ENCODE results near the gene SEL1L3.

The SEL1L3 gene

GRCh38 chr4:25786497-25787065, 76.2 kb downstream of the SEL1L3 start:
- Histone ChIP-seq H3K27me3 (ENCODE audit: insufficient read depth, poor library complexity, severe bottlenecking) (no peaks in the 10 kb centered on the region), H3K4me3 (replicated peaks; ENCODE audit: insufficient read depth, low read length) (no peak overlapping the region), H3K27ac (replicated peaks) (no peak overlapping the region)
- TF ChIP-seq GABPA (IDR thresholded peaks at IDR 0.05; ENCODE audit: low read depth) (no peak), REST (IDR thresholded peaks at IDR 0.05; ENCODE audit: insufficient replicate concordance, low read depth) (no peak), POLR2AphosphoS5 (IDR thresholded peaks at IDR 0.05; ENCODE audit: low read depth) (no peak), CTCF (IDR thresholded peaks at IDR 0.05; ENCODE audit: insufficient read depth, low read length) (no peak), SPI1 (IDR thresholded peaks at IDR 0.05; ENCODE audit: borderline replicate concordance, low read depth) (no peak)
- no peak for DNase-seq (ENCODE audit: low read depth in 1 of 2, low spot score in 1 of 2)

GRCh38 chr4:25783943-25784342, 78.8 kb downstream of the SEL1L3 start:
- Histone ChIP-seq H3K27ac (replicated peaks) (no peak overlapping the region), H3K27me3 (ENCODE audit: insufficient read depth, poor library complexity, severe bottlenecking) (no peaks in the 10 kb centered on the region), H3K4me3 (replicated peaks; ENCODE audit: insufficient read depth, low read length) (no peak overlapping the region)
- TF ChIP-seq REST (IDR thresholded peaks at IDR 0.05; ENCODE audit: insufficient replicate concordance, low read depth) (no peak), CTCF (IDR thresholded peaks at IDR 0.05; ENCODE audit: insufficient read depth, low read length) (no peak), POLR2AphosphoS5 (IDR thresholded peaks at IDR 0.05; ENCODE audit: low read depth) (peak; percentile 65; the same call in 1 of the 2 replicates), GABPA (IDR thresholded peaks at IDR 0.05; ENCODE audit: low read depth) (0 out of 2 replicates have a peak, but pooled peaks have one; percentile 5), SPI1 (IDR thresholded peaks at IDR 0.05; ENCODE audit: borderline replicate concordance, low read depth) (peak; percentile 97)
- peak; percentile 31 to 82 for DNase-seq (ENCODE audit: low read depth in 1 of 2, low spot score in 1 of 2)

GRCh38 chr4:25783126-25783525, 79.7 kb downstream of the SEL1L3 start:
- Histone ChIP-seq H3K4me3 (replicated peaks; ENCODE audit: insufficient read depth, low read length) (no peak overlapping the region), H3K27ac (replicated peaks) (no peak overlapping the region), H3K27me3 (ENCODE audit: insufficient read depth, poor library complexity, severe bottlenecking) (no peaks in the 10 kb centered on the region)
- no peak for DNase-seq (ENCODE audit: low read depth in 1 of 2, low spot score in 1 of 2)
- TF ChIP-seq CTCF (IDR thresholded peaks at IDR 0.05; ENCODE audit: insufficient read depth, low read length) (no peak), POLR2AphosphoS5 (IDR thresholded peaks at IDR 0.05; ENCODE audit: low read depth) (no peak), REST (IDR thresholded peaks at IDR 0.05; ENCODE audit: insufficient replicate concordance, low read depth) (no peak), GABPA (IDR thresholded peaks at IDR 0.05; ENCODE audit: low read depth) (no peak), SPI1 (IDR thresholded peaks at IDR 0.05; ENCODE audit: borderline replicate concordance, low read depth) (no peak)
